Activated T-helper 1 cell treated with anti-CD3 and anti-CD28 coated beads, Interleukin-12 subunit alpha, Interleukin-12 subunit beta, Interleukin-2, Interleukin-4 antibody, amounts not matched to agents 30 ng/mL and 10 ng/mL and 1 ng/mL, durations not matched to agents 14 hours and 24 hours and 36 hours (primary cell): ENCODE data around the gene PIRT. TPM values are rescaled to one million over a fixed set of nuclear protein-coding genes. Genes with fewer than 3 reads are reported as not detected.

Source experiments
- DNase-seq: peaks from one replicate; pipeline ENCODE4 v3.0.0; 2021; ENCODE audit warnings: low spot score
- H3K27ac Mint-ChIP-seq: one replicate; pipeline ENCODE4 v1.8.0; 2021; ENCODE audit warnings: mild to moderate bottlenecking, mixed read lengths
- H3K27me3 Mint-ChIP-seq: one replicate; pipeline ENCODE4 v1.8.0; 2022; ENCODE audit warnings: mild to moderate bottlenecking, moderate library complexity, mixed read lengths; ENCODE audit not compliant: insufficient read depth
- H3K36me3 Mint-ChIP-seq: one replicate; pipeline ENCODE4 v1.8.0; 2021; ENCODE audit warnings: low read depth, mixed read lengths
- H3K4me1 Mint-ChIP-seq: one replicate; pipeline ENCODE4 v1.8.0; 2021; ENCODE audit warnings: low read depth, mixed read lengths
- H3K4me3 Mint-ChIP-seq: one replicate; pipeline ENCODE4 v1.8.0; 2021; ENCODE audit warnings: mild to moderate bottlenecking, moderate library complexity, mixed read lengths
- H3K9me3 Mint-ChIP-seq: one replicate; pipeline ENCODE4 v1.8.0; 2021; ENCODE audit warnings: mixed read lengths
- intact Hi-C: fragments of 100-400 bp; cut with micrococcal nuclease; formaldehyde crosslinking; loops from one replicate; pipeline ENCODE4 v1.15.1; 2024
- total RNA-seq: library from RNA; stranded (reverse); gene quantifications from 2 replicates; pipeline ENCODE4 v1.2.3, GENCODE V29; 2022

The PIRT gene
- total RNA-seq, 1 donor from 2014 or later = not detected

DNA sequence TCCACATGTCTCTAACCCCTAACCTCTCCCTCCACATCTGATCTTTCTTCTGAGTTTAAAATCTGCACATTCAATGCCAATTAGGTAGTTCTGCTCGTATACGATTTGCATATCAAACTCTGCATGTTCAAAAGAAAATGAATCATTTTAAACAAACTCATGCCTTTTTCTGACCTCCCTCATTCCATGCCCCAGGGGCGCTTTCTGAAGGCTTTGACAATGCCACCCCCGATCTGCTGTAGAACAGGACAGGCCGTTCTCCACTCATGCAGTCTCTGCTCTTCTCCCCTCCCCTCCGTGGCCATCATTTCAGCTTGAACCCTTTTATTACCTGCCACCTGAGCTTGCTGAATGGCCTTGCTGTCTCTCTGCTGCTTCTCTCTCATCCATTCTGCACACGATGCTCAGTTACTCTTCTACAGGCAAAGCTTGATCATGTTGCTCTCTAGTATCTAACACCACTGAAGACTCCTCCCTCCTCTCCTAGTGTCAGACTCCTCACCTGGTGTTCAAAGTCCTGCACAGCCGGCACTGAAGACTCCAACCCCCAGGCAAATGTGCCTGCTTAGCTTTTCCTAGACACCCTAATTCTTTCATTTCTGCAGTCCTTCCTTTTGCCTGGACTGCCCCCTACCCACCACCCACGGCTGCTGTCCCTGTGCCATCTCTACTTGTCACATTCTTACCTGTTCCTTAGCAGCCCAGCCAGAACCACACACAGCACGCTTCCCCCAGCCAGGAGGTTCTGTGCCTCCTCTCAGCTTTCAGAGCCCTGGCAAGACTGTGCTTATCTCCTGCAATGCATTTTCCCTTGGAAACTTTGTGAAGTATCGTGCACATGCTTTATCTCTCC, 40.2 kb downstream of the PIRT start:
- Mint-ChIP-seq H3K4me3 (no peak overlapping the region), H3K4me1 (no peaks in the 10 kb centered on the region), H3K27me3 (peaks cover 2% of the 10 kb centered on the region), H3K27ac (no peak overlapping the region), H3K9me3 (no peaks in the 10 kb centered on the region), H3K36me3 (no peaks in the 10 kb centered on the region)
- intact Hi-C loops = no loop called here
- DNase-seq = no peak

DNA sequence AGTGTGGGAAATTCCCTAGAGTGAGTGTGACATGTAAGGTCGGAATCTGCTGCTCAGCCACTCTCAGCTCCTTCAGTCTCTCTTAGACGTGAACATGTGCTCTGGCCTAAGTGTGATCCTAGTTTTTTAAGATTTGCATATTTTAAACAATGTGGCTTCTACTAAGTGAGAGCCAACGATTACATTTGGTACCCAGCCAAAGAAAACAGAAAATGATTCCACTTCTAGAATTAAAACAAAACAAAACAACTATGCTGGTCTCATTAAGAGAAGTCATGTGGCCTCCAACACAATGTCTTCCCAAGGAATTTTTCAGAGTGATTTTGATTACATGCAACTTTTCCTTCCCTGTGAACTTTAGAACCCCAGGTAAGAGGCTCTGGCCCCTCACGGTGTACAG, 44.1 kb downstream of the PIRT start:
- Mint-ChIP-seq H3K36me3 (no peaks in the 10 kb centered on the region), H3K27me3 (no peaks in the 10 kb centered on the region), H3K4me1 (no peaks in the 10 kb centered on the region), H3K9me3 (no peaks in the 10 kb centered on the region), H3K27ac (no peak overlapping the region), H3K4me3 (no peak overlapping the region)
- no peak for DNase-seq
- intact Hi-C loops = no loop called here

DNA sequence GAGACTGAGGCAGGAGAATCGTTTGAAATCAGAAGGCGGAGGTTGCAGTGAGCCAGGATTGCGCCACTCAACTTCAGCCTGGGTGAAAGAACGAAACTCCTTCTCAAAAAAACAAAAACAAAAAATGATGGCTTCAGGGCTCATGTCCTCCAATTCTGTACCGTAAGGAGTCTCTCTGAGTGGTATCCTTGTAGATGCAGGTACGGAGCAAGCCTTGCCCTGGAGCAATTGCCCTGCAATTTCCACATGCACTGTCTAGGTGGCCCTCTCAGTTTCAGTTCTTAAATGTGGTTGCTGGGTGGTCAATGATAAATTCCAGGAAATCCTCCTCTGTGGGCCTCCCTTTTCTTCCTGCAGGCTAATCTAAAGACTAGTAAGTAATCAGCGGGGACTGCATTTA, 44.6 kb downstream of the PIRT start:
- H3K4me1 Mint-ChIP-seq = no peaks in the 10 kb centered on the region
- no peak overlapping the region for H3K4me3 Mint-ChIP-seq
- no peaks in the 10 kb centered on the region for H3K36me3 Mint-ChIP-seq
- no peaks in the 10 kb centered on the region for H3K9me3 Mint-ChIP-seq
- DNase-seq = no peak
- no peaks in the 10 kb centered on the region for H3K27me3 Mint-ChIP-seq
- no peak overlapping the region for H3K27ac Mint-ChIP-seq
- intact Hi-C loops = no loop called here

GRCh38 chr17:10792151-10792550, 45.7 kb downstream of the PIRT start:
- intact Hi-C loops = no loop called here
- peaks cover 1% of the 10 kb centered on the region for H3K27me3 Mint-ChIP-seq
- no peak overlapping the region for H3K4me3 Mint-ChIP-seq
- H3K4me1 Mint-ChIP-seq = no peaks in the 10 kb centered on the region
- no peaks in the 10 kb centered on the region for H3K36me3 Mint-ChIP-seq
- no peaks in the 10 kb centered on the region for H3K9me3 Mint-ChIP-seq
- no peak overlapping the region for H3K27ac Mint-ChIP-seq
- DNase-seq = no peak

DNA sequence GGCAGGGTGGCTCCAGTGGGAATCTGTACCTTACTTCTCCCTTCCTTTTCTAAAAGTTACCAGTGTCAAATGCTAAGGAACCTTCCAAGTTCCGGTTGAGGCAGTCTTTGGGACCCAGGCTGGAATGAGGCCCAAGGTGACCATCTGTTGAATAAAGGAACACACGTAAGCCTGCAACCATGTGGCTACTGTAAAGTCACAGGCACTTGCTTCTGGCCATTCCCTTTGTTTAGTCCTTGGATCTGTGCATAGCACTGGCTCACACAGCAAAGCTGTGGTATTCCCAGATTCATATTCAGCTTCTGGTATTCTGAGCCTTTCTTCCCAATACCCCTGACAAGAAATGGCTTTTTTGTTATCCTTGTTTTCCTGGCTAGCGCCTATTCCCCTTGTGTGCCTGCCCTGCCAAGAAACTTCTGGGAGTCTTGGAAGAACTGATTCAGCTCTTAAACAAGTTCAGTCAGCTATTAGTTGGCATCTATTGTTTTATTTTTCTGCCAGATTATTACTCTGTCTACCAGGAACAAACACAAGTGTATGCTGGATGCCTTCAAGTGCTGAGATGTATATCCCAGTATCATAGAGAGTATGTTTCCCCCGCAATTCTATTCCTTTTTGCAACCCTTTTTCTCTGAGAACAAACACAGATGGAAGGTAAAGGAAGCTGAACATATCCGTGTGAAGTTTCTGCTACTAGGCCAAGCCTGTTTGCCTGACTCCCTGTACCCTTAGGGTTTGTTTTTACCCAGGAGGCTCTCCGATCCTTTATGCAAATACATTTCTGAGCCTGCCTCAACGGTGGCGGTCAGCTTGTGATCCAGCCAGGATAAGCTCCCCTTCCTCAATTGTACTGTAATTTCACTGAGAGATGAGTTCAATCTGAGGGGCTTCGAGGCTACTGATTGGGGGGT, 47.1 kb downstream of the PIRT start:
- H3K36me3 Mint-ChIP-seq = no peaks in the 10 kb centered on the region
- no peak overlapping the region for H3K27ac Mint-ChIP-seq
- H3K27me3 Mint-ChIP-seq = peaks cover 4% of the 10 kb centered on the region
- intact Hi-C loops = no loop called here
- H3K4me1 Mint-ChIP-seq = no peaks in the 10 kb centered on the region
- DNase-seq = no peak
- H3K9me3 Mint-ChIP-seq = no peaks in the 10 kb centered on the region
- H3K4me3 Mint-ChIP-seq = no peak overlapping the region

DNA sequence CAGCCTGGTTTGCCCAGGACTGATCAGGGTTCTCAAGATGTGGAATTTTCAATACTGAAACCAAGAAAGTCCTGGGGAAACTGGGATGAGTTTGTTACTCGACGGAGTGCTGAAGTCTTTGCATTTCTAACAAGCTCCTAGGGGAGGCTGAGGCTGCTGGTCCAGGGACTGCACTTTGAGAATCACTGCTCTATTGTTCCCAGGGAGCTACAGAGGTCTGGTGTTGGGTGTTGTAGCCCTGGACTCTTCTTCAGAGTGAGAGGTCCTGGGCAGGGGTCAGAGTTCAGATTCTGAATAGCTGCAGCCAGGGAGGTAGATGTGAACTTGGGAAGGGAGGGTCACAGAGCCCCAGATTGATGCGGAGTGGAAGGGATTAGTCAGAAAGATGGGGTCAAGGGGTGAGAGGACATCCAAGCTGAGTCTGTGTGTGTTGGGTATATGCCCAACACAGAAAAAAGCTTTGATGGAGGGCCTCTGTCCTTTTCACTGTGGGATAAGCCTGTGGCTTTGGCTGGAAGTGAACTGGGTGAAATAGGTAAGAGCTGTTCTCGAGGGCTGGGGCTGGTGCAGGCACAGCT, 48.1 kb downstream of the PIRT start:
- Mint-ChIP-seq H3K4me1 (no peaks in the 10 kb centered on the region), H3K27ac (no peak overlapping the region), H3K4me3 (no peak overlapping the region), H3K36me3 (no peaks in the 10 kb centered on the region), H3K27me3 (peaks cover 4% of the 10 kb centered on the region), H3K9me3 (no peaks in the 10 kb centered on the region)
- no peak for DNase-seq
- intact Hi-C loops = no loop called here

DNA sequence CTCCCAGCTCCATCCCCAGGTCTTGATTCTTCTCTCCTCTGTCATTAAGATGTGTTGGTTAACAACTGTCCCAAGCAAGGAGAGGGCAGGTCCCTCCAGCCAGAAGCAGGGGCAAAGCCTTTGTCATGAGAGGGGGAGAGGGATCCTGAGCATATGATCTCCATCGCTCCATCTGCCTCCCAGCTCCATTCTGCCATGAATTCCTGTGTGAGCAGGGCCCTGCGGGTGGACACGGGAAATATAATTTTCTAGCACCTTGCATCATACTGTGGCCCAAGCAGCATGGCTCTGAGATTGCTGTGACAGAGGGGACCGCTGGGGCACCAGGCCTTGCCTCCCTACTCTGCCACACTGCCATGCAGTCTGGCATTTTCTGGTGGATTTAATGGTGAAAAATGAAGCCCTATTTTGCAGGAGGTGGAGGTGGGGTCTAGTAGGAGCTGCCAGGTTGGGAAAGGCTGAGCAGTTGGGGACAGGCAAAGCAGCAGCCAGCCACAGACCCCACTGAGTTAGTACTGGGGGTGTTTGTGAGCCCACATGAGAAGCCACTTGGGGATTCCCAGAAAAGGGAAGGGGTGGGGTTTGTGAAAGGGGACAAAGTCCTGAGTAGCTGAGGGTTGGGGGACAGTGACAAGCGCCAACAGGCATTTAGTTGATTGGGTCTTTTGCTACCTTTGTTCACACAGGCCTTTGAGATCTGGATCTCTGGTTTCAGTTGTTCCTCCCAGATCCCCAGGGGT, 50.4 kb downstream of the PIRT start:
- Mint-ChIP-seq H3K4me1 (no peaks in the 10 kb centered on the region), H3K27ac (no peak overlapping the region), H3K27me3 (peaks cover 4% of the 10 kb centered on the region), H3K9me3 (no peaks in the 10 kb centered on the region), H3K36me3 (no peaks in the 10 kb centered on the region), H3K4me3 (no peak overlapping the region)
- intact Hi-C loops = no loop called here
- DNase-seq = no peak

GRCh38 chr17:10785295-10785694, 52.6 kb downstream of the PIRT start:
- no peak for DNase-seq
- Mint-ChIP-seq H3K27me3 (peaks cover 4% of the 10 kb centered on the region), H3K36me3 (no peaks in the 10 kb centered on the region), H3K27ac (no peak overlapping the region), H3K4me3 (no peak overlapping the region), H3K4me1 (no peaks in the 10 kb centered on the region), H3K9me3 (no peaks in the 10 kb centered on the region)
- intact Hi-C loops = no loop called here

DNA sequence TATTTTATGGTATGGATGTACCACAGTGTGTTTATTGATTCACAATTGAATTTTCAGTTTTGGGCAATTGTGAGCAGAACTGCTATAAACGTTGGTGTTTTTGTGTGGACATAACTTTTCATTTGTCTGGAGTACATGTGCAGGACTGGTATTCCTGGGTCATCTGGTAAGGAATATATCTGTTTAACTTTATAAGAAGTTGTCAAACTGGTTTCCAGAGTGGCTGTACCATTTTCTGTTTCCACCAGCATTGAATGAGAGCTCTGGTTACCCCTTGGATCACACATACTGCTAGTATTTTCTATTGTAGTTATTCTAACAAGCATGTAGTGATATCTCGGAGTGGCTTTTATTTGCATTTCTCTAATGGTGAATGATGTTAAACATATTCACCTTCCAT, 58.3 kb downstream of the PIRT start:
- intact Hi-C loops = no loop called here
- Mint-ChIP-seq H3K4me1 (no peaks in the 10 kb centered on the region), H3K27me3 (peaks cover 2% of the 10 kb centered on the region), H3K4me3 (no peak overlapping the region), H3K9me3 (no peaks in the 10 kb centered on the region), H3K27ac (no peak overlapping the region), H3K36me3 (no peaks in the 10 kb centered on the region)
- no peak for DNase-seq

- no peak overlapping the region for H3K27ac Mint-ChIP-seq
- H3K4me1 Mint-ChIP-seq = no peaks in the 10 kb centered on the region
- H3K9me3 Mint-ChIP-seq = no peaks in the 10 kb centered on the region
- no peak overlapping the region for H3K4me3 Mint-ChIP-seq
- no peaks in the 10 kb centered on the region for H3K36me3 Mint-ChIP-seq
- peaks cover 2% of the 10 kb centered on the region for H3K27me3 Mint-ChIP-seq
- no peak for DNase-seq
- intact Hi-C loops = no loop called here
Measured at GRCh38 chr17:10777890-10778289, 60.0 kb downstream of the PIRT start.

DNA sequence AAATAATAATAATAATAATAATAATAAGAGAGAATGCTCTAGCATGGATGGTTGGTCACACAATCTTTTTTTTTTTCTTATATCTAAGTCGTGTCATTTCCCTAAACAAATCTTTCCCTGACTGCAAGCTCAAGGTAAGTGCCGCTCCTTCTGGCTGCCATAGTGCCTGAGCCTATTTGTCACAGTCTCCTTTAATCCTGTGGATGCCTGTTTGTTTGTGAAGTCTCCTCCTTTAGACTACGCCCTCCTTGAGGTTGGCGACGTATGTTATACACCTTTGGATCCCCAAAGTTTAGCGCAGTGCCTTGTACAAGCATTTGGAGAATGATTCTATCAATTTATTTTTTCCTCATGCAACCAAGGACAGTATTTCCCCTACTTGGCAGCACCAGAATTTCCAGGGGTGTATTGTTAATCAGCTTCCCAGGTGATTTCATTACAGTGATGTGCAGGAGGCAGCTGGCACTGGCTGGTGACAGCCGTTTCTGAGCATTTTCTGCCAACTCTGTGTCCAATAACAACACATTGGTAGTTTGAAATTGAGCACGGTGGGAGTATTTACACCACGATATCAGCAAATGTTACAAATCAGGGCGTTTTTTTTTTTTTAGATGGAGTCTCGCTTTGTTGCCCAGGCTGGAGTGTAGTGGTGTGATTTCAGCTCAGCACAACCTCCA, 60.6 kb downstream of the PIRT start:
- Mint-ChIP-seq H3K27ac (no peak overlapping the region), H3K9me3 (peaks cover 3% of the 10 kb centered on the region), H3K36me3 (no peaks in the 10 kb centered on the region), H3K27me3 (peaks cover 2% of the 10 kb centered on the region), H3K4me3 (no peak overlapping the region), H3K4me1 (no peaks in the 10 kb centered on the region)
- intact Hi-C loops = no loop called here
- no peak for DNase-seq

GRCh38 chr17:10776381-10776780, 61.5 kb downstream of the PIRT start:
- no peak for DNase-seq
- intact Hi-C loops = no loop called here
- Mint-ChIP-seq H3K36me3 (no peaks in the 10 kb centered on the region), H3K27ac (no peak overlapping the region), H3K4me1 (no peaks in the 10 kb centered on the region), H3K4me3 (no peak overlapping the region), H3K9me3 (peaks cover 9% of the 10 kb centered on the region), H3K27me3 (peaks cover 2% of the 10 kb centered on the region)
